HepG2 (cell line): ENCODE results near the gene SETD1A. TPM values are rescaled to one million over a fixed set of nuclear protein-coding genes. Genes with fewer than 3 reads are reported as not detected.

Experiments used
- AHR ChIP-seq: IDR thresholded peaks from 2 replicates; pipeline ENCODE4 v1.6.1; 2018; ENCODE audit warnings: missing genetic modification reagents, missing compliant biosample characterization
- MAFK ChIP-seq, 2 experiments: IDR thresholded peaks in 1 of 2; conservative IDR thresholded peaks in 1 of 2; 2 replicates each; pipeline ENCODE4 v1.6.1; 2011; ENCODE audit warnings: improper control_type of control experiment in 2 of 2, low read length in 2 of 2
- MYC ChIP-seq: sonication (generic); formaldehyde crosslinking; IDR thresholded peaks from 2 replicates; pipeline ENCODE4 v1.9.0; 2021; ENCODE audit warnings: missing genetic modification reagents, borderline replicate concordance
- NFRKB ChIP-seq: fragments of 450-650 bp; IDR thresholded peaks from 2 replicates; pipeline ENCODE4 v1.6.1; 2017
- SAP130 ChIP-seq: IDR thresholded peaks from 2 replicates; pipeline ENCODE4 v1.6.1; 2016; ENCODE audit warnings: low read depth
- SIX4 ChIP-seq: sonication (generic); formaldehyde crosslinking; IDR thresholded peaks from 2 replicates; pipeline ENCODE4 v1.4.0; 2020; ENCODE audit warnings: missing genetic modification reagents
- ZMYM2 ChIP-seq: sonication (generic); formaldehyde crosslinking; IDR thresholded peaks from 2 replicates; pipeline ENCODE4 v1.8.0; 2022; ENCODE audit warnings: mild to moderate bottlenecking, missing genetic modification reagents
- ZNF274 ChIP-seq: sonication (generic); formaldehyde crosslinking; IDR thresholded peaks from 2 replicates; pipeline ENCODE4 v1.5.1; 2020; ENCODE audit warnings: mild to moderate bottlenecking, missing genetic modification reagents
- ZNF296 ChIP-seq: sonication (generic); formaldehyde crosslinking; conservative IDR thresholded peaks from 2 replicates; pipeline ENCODE4 v1.5.0; 2020; ENCODE audit warnings: mild to moderate bottlenecking, missing genetic modification reagents
- ZNF329 ChIP-seq: sonication (generic); formaldehyde crosslinking; IDR thresholded peaks from 2 replicates; pipeline ENCODE4 v1.9.0; 2021; ENCODE audit warnings: low read depth, mild to moderate bottlenecking, missing genetic modification reagents
- ZNF430 ChIP-seq: sonication (generic); formaldehyde crosslinking; IDR thresholded peaks from 2 replicates; pipeline ENCODE4 v1.9.0; 2021; ENCODE audit warnings: mild to moderate bottlenecking, missing genetic modification reagents
- ZNF441 ChIP-seq: sonication (generic); formaldehyde crosslinking; IDR thresholded peaks from 2 replicates; pipeline ENCODE4 v1.7.0; 2021; ENCODE audit warnings: missing genetic modification reagents, borderline replicate concordance
- ZNF446 ChIP-seq: sonication (generic); formaldehyde crosslinking; IDR thresholded peaks from 2 replicates; pipeline ENCODE4 v1.5.0; 2020; ENCODE audit warnings: mild to moderate bottlenecking, missing genetic modification reagents
- ZNF577 ChIP-seq: sonication (generic); formaldehyde crosslinking; IDR thresholded peaks from 2 replicates; pipeline ENCODE4 v1.4.0; 2020; ENCODE audit warnings: mild to moderate bottlenecking, low read depth, missing genetic modification reagents, borderline replicate concordance
- ZNF660 ChIP-seq: sonication (generic); formaldehyde crosslinking; IDR thresholded peaks from 2 replicates; pipeline ENCODE4 v1.5.1; 2020; ENCODE audit warnings: mild to moderate bottlenecking, low read depth, missing genetic modification reagents, borderline replicate concordance
- ZNF761 ChIP-seq: sonication (generic); formaldehyde crosslinking; conservative IDR thresholded peaks from 2 replicates; pipeline ENCODE4 v1.4.0; 2020; ENCODE audit warnings: mild to moderate bottlenecking, missing genetic modification reagents
- ZNF782 ChIP-seq: sonication (generic); formaldehyde crosslinking; IDR thresholded peaks from 2 replicates; pipeline ENCODE4 v1.4.0; 2020; ENCODE audit warnings: missing genetic modification reagents, mild to moderate bottlenecking, borderline replicate concordance
- polyA plus RNA-seq, 8 experiments: library from polyadenylated mRNA; depleted of rRNA in 3 of 8; stranded (reverse) in 7 of 8; unstranded in 1 of 8; fragments of >200 nt; fragmentation: Illumina TruSeq in 4 of 8; extraction: Trizol in 4 of 8; gene quantifications; 2 replicates each; pipeline versions ENCODE4 v1.2.1 to v1.2.3, GENCODE V29; 2011 to 2016; ENCODE audit warnings: low read depth in 4 of 8, missing spikeins in 1 of 8, mixed read lengths in 1 of 8; ENCODE audit not compliant: insufficient read depth in 1 of 8
- total RNA-seq, 5 experiments: library from RNA; depleted of rRNA; stranded (reverse); fragments of >200 nt; fragmentation: Illumina TruSeq; extraction: Trizol; gene quantifications; 2 replicates each; pipeline ENCODE4 v1.2.3, GENCODE V29; 2016; ENCODE audit warnings: low read depth in 1 of 5
- TF ChIP-seq, protein P1 (sequence below): sonication (generic); formaldehyde crosslinking; IDR thresholded peaks from 2 replicates; pipeline ENCODE4 v1.4.0; 2020; ENCODE audit warnings: missing genetic modification reagents
- TF ChIP-seq, protein P2 (sequence below): sonication (generic); formaldehyde crosslinking; IDR thresholded peaks from 2 replicates; pipeline ENCODE4 v1.4.0; 2020; ENCODE audit warnings: missing genetic modification reagents
- TF ChIP-seq, protein P3 (sequence below): sonication (generic); formaldehyde crosslinking; IDR thresholded peaks from 2 replicates; pipeline ENCODE4 v1.8.1; 2023; ENCODE audit warnings: missing genetic modification reagents, inconsistent platforms, borderline replicate concordance
- TF ChIP-seq, protein P4 (sequence below): sonication (generic); formaldehyde crosslinking; IDR thresholded peaks from 2 replicates; pipeline ENCODE4 v1.5.1; 2020; ENCODE audit warnings: mild to moderate bottlenecking, missing genetic modification reagents, moderate library complexity

SETD1A gene
- total and polyA plus RNA-seq, 2 of the 13 experiments (the other 11 are each of a cell fraction or from before 2014, with no cell fraction given), result 3.8 to 5.6 TPM

DNA sequence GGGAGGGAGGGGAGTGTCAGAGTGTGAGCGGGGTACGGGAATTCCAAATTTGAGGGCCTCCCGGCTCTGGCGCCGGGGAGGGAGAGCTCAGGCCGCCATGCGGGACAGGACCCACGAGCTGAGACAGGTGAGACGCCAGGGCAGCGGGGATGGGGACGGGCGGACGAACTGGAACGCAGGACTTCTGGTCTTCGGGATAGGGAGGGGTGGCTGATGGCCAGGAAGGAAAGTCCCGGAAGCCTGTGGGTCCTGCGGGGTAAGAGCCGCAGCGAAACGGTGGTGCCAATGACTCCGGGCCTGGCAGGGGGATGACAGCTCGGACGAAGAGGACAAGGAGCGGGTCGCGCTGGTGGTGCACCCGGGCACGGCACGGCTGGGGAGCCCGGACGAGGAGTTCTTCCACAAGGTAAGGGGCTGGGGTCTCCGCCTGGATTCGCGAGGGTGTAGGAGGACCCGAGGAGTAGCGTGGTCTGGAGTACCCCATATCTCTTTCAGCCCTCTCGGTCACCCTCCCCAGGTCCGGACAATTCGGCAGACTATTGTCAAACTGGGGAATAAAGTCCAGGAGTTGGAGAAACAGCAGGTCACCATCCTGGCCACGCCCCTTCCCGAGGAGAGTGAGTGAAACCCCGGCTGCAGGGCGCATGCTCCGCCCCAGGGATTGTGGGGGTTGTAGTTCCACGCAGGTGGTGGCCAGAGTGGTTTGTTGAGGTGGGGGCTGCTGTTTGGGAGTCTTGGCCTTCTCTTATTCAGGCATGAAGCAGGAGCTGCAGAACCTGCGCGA, 76.3 kb downstream of the SETD1A start (continued):
- TF ChIP-seq, protein P1, sequence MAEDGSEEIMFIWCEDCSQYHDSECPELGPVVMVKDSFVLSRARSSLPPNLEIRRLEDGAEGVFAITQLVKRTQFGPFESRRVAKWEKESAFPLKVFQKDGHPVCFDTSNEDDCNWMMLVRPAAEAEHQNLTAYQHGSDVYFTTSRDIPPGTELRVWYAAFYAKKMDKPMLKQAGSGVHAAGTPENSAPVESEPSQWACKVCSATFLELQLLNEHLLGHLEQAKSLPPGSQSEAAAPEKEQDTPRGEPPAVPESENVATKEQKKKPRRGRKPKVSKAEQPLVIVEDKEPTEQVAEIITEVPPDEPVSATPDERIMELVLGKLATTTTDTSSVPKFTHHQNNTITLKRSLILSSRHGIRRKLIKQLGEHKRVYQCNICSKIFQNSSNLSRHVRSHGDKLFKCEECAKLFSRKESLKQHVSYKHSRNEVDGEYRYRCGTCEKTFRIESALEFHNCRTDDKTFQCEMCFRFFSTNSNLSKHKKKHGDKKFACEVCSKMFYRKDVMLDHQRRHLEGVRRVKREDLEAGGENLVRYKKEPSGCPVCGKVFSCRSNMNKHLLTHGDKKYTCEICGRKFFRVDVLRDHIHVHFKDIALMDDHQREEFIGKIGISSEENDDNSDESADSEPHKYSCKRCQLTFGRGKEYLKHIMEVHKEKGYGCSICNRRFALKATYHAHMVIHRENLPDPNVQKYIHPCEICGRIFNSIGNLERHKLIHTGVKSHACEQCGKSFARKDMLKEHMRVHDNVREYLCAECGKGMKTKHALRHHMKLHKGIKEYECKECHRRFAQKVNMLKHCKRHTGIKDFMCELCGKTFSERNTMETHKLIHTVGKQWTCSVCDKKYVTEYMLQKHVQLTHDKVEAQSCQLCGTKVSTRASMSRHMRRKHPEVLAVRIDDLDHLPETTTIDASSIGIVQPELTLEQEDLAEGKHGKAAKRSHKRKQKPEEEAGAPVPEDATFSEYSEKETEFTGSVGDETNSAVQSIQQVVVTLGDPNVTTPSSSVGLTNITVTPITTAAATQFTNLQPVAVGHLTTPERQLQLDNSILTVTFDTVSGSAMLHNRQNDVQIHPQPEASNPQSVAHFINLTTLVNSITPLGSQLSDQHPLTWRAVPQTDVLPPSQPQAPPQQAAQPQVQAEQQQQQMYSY (CRISPR knock-in tag), result 0 out of 2 replicates have a peak, but pooled peaks have one; percentile 47
- no peak for TF ChIP-seq ZNF577 (CRISPR knock-in tag)
- no peak for TF ChIP-seq MAFK (conservative IDR thresholded peaks at IDR 0.05 in 1 of 2, IDR thresholded peaks at IDR 0.05 in 1 of 2; ENCODE audit: low read length in 2 of 2)
- peak; percentile 85; the same call in 1 of the 2 replicates for TF ChIP-seq ZNF782 (CRISPR knock-in tag)
- peak; percentile 60 for TF ChIP-seq MYC (CRISPR knock-in tag)
- peak; percentile 87; the same call in 1 of the 2 replicates for TF ChIP-seq ZNF274 (CRISPR knock-in tag)
- peak; percentile 67; the same call in 1 of the 2 replicates for TF ChIP-seq ZNF446
- TF ChIP-seq, protein P2, sequence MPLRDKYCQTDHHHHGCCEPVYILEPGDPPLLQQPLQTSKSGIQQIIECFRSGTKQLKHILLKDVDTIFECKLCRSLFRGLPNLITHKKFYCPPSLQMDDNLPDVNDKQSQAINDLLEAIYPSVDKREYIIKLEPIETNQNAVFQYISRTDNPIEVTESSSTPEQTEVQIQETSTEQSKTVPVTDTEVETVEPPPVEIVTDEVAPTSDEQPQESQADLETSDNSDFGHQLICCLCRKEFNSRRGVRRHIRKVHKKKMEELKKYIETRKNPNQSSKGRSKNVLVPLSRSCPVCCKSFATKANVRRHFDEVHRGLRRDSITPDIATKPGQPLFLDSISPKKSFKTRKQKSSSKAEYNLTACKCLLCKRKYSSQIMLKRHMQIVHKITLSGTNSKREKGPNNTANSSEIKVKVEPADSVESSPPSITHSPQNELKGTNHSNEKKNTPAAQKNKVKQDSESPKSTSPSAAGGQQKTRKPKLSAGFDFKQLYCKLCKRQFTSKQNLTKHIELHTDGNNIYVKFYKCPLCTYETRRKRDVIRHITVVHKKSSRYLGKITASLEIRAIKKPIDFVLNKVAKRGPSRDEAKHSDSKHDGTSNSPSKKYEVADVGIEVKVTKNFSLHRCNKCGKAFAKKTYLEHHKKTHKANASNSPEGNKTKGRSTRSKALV (CRISPR knock-in tag), result no peak
- no peak for TF ChIP-seq NFRKB
- no peak; the same call in 1 of the 2 replicates for TF ChIP-seq AHR (CRISPR knock-in tag)
- TF ChIP-seq ZNF296 (CRISPR knock-in tag), result 0 out of 2 replicates have a peak, but pooled peaks have one; percentile 54
- TF ChIP-seq ZNF660, result no peak
- TF ChIP-seq ZNF441 (CRISPR knock-in tag), result peak; percentile 87; the same call in 1 of the 2 replicates
- TF ChIP-seq ZNF430, result peak; percentile 26; the same call in 1 of the 2 replicates
- TF ChIP-seq ZNF761 (CRISPR knock-in tag), result no peak
- peak; percentile 81; the same call in 1 of the 2 replicates for TF ChIP-seq ZNF329 (CRISPR knock-in tag)
- TF ChIP-seq SAP130 (CRISPR knock-in tag), result peak; percentile 95
- TF ChIP-seq, protein P3, sequence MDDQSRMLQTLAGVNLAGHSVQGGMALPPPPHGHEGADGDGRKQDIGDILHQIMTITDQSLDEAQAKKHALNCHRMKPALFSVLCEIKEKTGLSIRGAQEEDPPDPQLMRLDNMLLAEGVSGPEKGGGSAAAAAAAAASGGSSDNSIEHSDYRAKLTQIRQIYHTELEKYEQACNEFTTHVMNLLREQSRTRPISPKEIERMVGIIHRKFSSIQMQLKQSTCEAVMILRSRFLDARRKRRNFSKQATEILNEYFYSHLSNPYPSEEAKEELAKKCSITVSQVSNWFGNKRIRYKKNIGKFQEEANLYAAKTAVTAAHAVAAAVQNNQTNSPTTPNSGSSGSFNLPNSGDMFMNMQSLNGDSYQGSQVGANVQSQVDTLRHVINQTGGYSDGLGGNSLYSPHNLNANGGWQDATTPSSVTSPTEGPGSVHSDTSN (CRISPR knock-in tag), result no peak
- no peak for TF ChIP-seq ZMYM2 (CRISPR knock-in tag)
- TF ChIP-seq, protein P4, sequence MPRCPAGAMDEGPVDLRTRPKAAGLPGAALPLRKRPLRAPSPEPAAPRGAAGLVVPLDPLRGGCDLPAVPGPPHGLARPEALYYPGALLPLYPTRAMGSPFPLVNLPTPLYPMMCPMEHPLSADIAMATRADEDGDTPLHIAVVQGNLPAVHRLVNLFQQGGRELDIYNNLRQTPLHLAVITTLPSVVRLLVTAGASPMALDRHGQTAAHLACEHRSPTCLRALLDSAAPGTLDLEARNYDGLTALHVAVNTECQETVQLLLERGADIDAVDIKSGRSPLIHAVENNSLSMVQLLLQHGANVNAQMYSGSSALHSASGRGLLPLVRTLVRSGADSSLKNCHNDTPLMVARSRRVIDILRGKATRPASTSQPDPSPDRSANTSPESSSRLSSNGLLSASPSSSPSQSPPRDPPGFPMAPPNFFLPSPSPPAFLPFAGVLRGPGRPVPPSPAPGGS (CRISPR knock-in tag), result peak; percentile 92
- TF ChIP-seq SIX4 (CRISPR knock-in tag), result no peak; the same call in 1 of the 2 replicates
